Hepatocyte (in vitro differentiated cells): Measurements from ENCODE around the gene MRPL38. TPM values are rescaled to one million over a fixed set of nuclear protein-coding genes. Genes with fewer than 3 reads are reported as not detected.

Experiments
- DNase-seq: peaks from one replicate; pipeline ENCODE4 v3.0.0-alpha.2; 2016; ENCODE audit warnings: low spot score
- H2AFZ ChIP-seq: fragments of 200-600 bp; sonication (generic); 2 replicates; pipeline ENCODE4 v1.6.0; 2016; ENCODE audit warnings: antibody characterized with exemption, mild to moderate bottlenecking
- H3K27ac ChIP-seq: fragments of 200-600 bp; sonication (generic); 2 replicates; pipeline ENCODE4 v1.5.1; 2016; ENCODE audit warnings: mild to moderate bottlenecking
- H3K27me3 ChIP-seq: fragments of 200-600 bp; sonication (generic); 2 replicates; pipeline ENCODE4 v1.6.1; 2016
- H3K36me3 ChIP-seq: fragments of 200-600 bp; sonication (generic); replicated peaks from 2 replicates; pipeline ENCODE4 v1.5.1; 2016; ENCODE audit warnings: low read depth; ENCODE audit not compliant: insufficient read depth
- H3K4me1 ChIP-seq: fragments of 200-600 bp; sonication (generic); 2 replicates; pipeline ENCODE4 v1.5.1; 2016; ENCODE audit warnings: mild to moderate bottlenecking, moderate library complexity; ENCODE audit not compliant: insufficient read depth
- H3K4me2 ChIP-seq: fragments of 200-600 bp; sonication (generic); 2 replicates; pipeline ENCODE4 v1.6.0; 2016
- H3K4me3 ChIP-seq: fragments of 200-600 bp; sonication (generic); 2 replicates; pipeline ENCODE4 v1.5.1; 2016; ENCODE audit warnings: mild to moderate bottlenecking
- H3K79me2 ChIP-seq: fragments of 200-600 bp; sonication (generic); 2 replicates; pipeline ENCODE4 v1.6.0; 2017; ENCODE audit warnings: mild to moderate bottlenecking
- H3K9me2 ChIP-seq: fragments of 200-600 bp; sonication (generic); replicated peaks from 2 replicates; pipeline ENCODE4 v1.6.0; 2017; ENCODE audit warnings: mild to moderate bottlenecking; ENCODE audit not compliant: insufficient read depth
- H3K9me3 ChIP-seq: fragments of 200-600 bp; sonication (generic); 2 replicates; pipeline ENCODE4 v1.5.1; 2016; ENCODE audit warnings: low read depth, mild to moderate bottlenecking
- H4K20me1 ChIP-seq: fragments of 200-600 bp; sonication (generic); 2 replicates; pipeline ENCODE4 v1.6.0; 2016; ENCODE audit warnings: mild to moderate bottlenecking; ENCODE audit not compliant: insufficient read depth, poor library complexity, severe bottlenecking
- EZH2 ChIP-seq: fragments of 200-600 bp; sonication (generic); IDR thresholded peaks from 2 replicates; pipeline ENCODE4 v1.6.1; 2016; ENCODE audit warnings: antibody characterized with exemption, mild to moderate bottlenecking, borderline replicate concordance
- EZH2phosphoT487 ChIP-seq: fragments of 200-600 bp; sonication (generic); IDR thresholded peaks from one replicate; pipeline ENCODE4 v1.6.1; 2018; ENCODE audit warnings: antibody characterized with exemption, mild to moderate bottlenecking, low read depth, moderate library complexity; ENCODE audit not compliant: unreplicated experiment, severe bottlenecking
- WGBS: methylation state at CpG from one replicate; pipeline ENCODE4 v1.1.6; 2016; ENCODE audit warnings: low lambda C conversion rate; ENCODE audit errors: missing lambda C conversion rate; 5-methylcytosine and 5-hydroxymethylcytosine counted together
- polyA plus RNA-seq: library from polyadenylated mRNA; unstranded; fragments of >200 nt; fragmentation: Nextera tagmentation; extraction: Ambion mirVana; gene quantifications from 2 replicates; pipeline ENCODE4 v1.2.1, GENCODE V29; 2016
- total RNA-seq: library from RNA; depleted of rRNA; stranded (reverse); fragments of >200 nt; gene quantifications from 2 replicates; pipeline ENCODE4 v1.2.3, GENCODE V29; 2014
- TF ChIP-seq, protein P1 (sequence below): fragments of 200-600 bp; sonication (generic); IDR thresholded peaks from 2 replicates; pipeline ENCODE4 v1.5.1; 2016; ENCODE audit warnings: antibody characterized with exemption, mild to moderate bottlenecking; ENCODE audit not compliant: poor library complexity

MRPL38 gene
- total and polyA plus RNA-seq, 2 experiments from 2014 or later, result 50.2 to 124 TPM

DNA sequence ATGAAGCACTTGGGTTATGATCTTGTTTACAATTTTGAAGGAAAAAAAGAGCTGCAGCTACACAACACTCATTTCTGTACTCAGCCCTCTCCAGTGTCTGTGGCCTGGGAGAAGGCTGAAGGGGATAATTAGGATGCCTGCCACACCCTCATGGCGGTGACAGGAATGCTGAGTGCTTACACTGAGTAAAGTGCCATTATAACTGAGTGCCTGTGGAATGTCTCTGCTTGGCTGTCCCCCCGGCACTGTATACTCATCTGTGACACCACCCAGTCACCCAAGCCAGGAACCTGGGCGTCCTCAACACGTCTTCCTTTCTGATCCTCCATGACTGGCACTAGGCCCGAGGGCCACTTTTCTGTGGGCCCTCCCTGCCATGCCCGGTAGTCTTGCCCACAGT is 3.5 kb upstream of the MRPL38 start:
- no peak for DNase-seq
- H3K4me1 ChIP-seq, result peaks cover 15% of the 10 kb centered on the region
- H3K9me2 ChIP-seq, result no peaks in the 10 kb centered on the region
- H3K4me3 ChIP-seq, result no peak overlapping the region
- no peak for TF ChIP-seq EZH2phosphoT487
- TF ChIP-seq EZH2, result no peak
- TF ChIP-seq, protein P1, sequence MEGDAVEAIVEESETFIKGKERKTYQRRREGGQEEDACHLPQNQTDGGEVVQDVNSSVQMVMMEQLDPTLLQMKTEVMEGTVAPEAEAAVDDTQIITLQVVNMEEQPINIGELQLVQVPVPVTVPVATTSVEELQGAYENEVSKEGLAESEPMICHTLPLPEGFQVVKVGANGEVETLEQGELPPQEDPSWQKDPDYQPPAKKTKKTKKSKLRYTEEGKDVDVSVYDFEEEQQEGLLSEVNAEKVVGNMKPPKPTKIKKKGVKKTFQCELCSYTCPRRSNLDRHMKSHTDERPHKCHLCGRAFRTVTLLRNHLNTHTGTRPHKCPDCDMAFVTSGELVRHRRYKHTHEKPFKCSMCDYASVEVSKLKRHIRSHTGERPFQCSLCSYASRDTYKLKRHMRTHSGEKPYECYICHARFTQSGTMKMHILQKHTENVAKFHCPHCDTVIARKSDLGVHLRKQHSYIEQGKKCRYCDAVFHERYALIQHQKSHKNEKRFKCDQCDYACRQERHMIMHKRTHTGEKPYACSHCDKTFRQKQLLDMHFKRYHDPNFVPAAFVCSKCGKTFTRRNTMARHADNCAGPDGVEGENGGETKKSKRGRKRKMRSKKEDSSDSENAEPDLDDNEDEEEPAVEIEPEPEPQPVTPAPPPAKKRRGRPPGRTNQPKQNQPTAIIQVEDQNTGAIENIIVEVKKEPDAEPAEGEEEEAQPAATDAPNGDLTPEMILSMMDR, result no peak
- H3K4me2 ChIP-seq, result no peak overlapping the region
- H2AFZ ChIP-seq, result no peak overlapping the region
- no peaks in the 10 kb centered on the region for H3K9me3 ChIP-seq
- peak overlapping the region; percentile 39 for H3K27ac ChIP-seq
- no peaks in the 10 kb centered on the region for H3K36me3 ChIP-seq
- no peaks in the 10 kb centered on the region for H3K27me3 ChIP-seq
- 61% methylated on average over 6 of the region's 6 CpGs for WGBS
- no peaks in the 10 kb centered on the region for H4K20me1 ChIP-seq
- peaks cover 13% of the 10 kb centered on the region for H3K79me2 ChIP-seq

- TF ChIP-seq, protein P1, result no peak
- TF ChIP-seq EZH2, result no peak
- TF ChIP-seq EZH2phosphoT487, result no peak
These were observed 1.6 kb upstream of the MRPL38 start for GRCh38 chr17:75906143-75906884.

GRCh38 chr17:75902406-75902805 is 2.3 kb downstream of the MRPL38 start:
- TF ChIP-seq, protein P1, result no peak
- TF ChIP-seq EZH2 (no peak), EZH2phosphoT487 (no peak)
- H3K9me2 ChIP-seq, result no peaks in the 10 kb centered on the region
- peaks cover 20% of the 10 kb centered on the region for H3K79me2 ChIP-seq
- H2AFZ ChIP-seq, result no peak overlapping the region
- DNase-seq, result no peak
- no peak overlapping the region for H3K27ac ChIP-seq
- no peaks in the 10 kb centered on the region for H3K9me3 ChIP-seq
- no peak overlapping the region for H3K4me3 ChIP-seq
- no peaks in the 10 kb centered on the region for H3K36me3 ChIP-seq
- WGBS, result 97% methylated on average over 6 of the region's 6 CpGs
- no peaks in the 10 kb centered on the region for H4K20me1 ChIP-seq
- H3K27me3 ChIP-seq, result no peaks in the 10 kb centered on the region
- H3K4me2 ChIP-seq, result no peak overlapping the region
- peaks cover 6% of the 10 kb centered on the region for H3K4me1 ChIP-seq

More at GRCh38 chr17:75906143-75906884, 1.6 kb upstream of the MRPL38 start:
- Histone ChIP-seq H3K4me2 (no peak overlapping the region), H3K9me3 (no peaks in the 10 kb centered on the region), H3K79me2 (peaks cover 20% of the 10 kb centered on the region), H4K20me1 (no peaks in the 10 kb centered on the region), H3K36me3 (no peaks in the 10 kb centered on the region), H3K4me3 (no peak overlapping the region), H2AFZ (no peak overlapping the region), H3K27ac (peak overlapping the region; percentile 36), H3K9me2 (no peaks in the 10 kb centered on the region), H3K4me1 (peaks cover 15% of the 10 kb centered on the region), H3K27me3 (no peaks in the 10 kb centered on the region)
- DNase-seq, result no peak
- 95% methylated on average over 10 of the region's 10 CpGs for WGBS
